T-helper 2 cell treated with Interferon-gamma antibody and Interleukin-4, amounts not matched to agents 100 ng/mL and 5 ng/mL, for 36 hours (primary cell): Measurements from ENCODE around the gene TARP. TPM values are rescaled to one million over a fixed set of nuclear protein-coding genes. Genes with fewer than 3 reads are reported as not detected.

ENCODE experiments used
- intact Hi-C: fragments of 100-400 bp; cut with micrococcal nuclease; formaldehyde crosslinking; loops from one replicate; pipeline ENCODE4 v1.15.1; 2023
- total RNA-seq: library from RNA; stranded (reverse); gene quantifications from 2 replicates; pipeline ENCODE4 v1.2.3, GENCODE V29; 2022

TARP gene

DNA sequence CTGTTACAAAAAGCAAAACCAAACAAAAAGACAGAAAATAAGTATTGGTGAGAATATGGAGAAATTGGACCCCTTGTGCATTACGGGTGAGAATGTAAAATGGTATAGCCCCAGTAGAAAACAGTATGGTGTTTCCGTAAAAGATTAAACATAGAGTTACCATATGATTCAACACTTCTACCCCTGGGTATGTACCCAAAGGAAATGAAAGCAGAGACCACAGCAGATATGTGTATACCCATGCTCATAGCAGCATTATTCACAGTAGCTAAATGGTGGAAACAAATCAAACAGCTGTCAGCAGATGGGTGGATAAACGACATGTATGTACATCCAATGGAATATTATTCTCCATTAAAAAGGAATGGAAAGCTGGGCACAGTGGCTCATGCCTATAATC is 53.0 kb downstream of the TARP start:
- intact Hi-C loops: no loop called here

GRCh38 chr7:38217672-38218071 is 55.8 kb downstream of the TARP start:
- intact Hi-C loops: loop anchor here (5.0 kb wide), 1 partner anchor 40 kb away; the partner anchor contains the start of gene STARD3NL

DNA sequence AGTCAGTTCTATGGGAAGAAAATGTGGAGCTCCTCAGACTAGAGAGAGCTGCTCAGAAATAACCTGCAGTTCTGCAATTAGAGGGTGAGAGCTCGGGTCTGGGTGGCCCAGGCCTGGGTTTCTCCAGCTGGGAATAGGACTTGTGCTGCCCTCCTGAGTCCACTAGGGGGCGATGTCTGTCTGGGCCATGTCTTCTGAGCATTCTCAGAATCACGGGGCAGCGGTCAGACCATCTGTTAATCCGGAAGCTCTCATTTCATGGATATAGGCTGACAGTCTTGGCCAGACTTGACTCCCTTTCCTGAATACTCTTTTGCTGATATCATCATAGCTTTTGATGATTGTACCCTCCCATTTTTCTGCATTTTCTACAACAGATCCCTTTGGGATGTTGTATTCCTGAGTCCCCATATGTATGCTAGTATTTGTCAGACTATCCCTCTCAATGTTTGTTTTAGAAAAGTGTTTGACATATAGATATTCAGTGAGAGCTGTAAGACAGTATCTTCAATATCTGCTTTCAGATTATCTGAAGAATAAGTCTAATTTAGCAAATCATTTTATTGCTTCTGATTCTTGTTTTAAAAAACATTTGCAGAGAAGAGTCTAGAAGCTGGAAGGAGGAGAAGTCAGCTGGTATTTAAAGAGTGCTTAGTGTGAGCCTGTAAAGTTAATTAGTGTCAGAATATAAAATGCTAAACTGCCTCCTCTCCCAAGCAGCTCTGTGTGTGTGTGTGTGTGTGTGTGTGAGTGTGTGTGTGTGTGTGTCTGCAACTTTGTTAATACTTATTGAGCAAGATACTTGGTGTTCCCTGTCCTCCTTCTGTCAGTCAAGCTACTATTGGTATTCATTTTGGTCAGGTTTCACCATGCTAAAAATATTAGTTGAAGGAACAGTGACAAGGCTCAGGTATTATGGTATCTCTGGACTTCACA is 57.4 kb downstream of the TARP start:
- intact Hi-C loops: loop anchor here (1.0 to 5.0 kb wide), 7 partner anchors 17 to 154 kb away; partner anchors contain the start of gene STARD3NL

DNA sequence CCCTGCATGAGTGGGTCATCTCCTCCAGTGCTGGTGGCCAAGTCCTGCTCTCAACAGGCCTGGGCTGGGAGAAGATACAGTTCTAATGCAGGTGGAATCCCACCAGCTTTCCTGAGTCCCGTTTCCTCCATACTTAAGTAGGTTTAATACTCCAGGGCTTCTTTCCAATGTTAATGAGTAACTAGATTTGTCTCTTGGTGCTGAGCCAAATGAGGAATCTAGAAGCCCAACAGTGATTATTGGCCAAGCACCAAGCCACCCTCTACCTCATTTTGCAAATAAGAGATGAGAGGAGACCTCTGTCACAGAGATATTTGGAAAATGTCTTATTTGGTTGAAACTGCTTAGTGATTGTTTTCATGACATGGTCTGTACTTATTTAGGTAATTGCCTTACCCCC is 58.3 kb downstream of the TARP start:
- intact Hi-C loops: loop anchor here (1.0 to 5.0 kb wide), 7 partner anchors 18 to 155 kb away; partner anchors contain the start of gene STARD3NL

DNA sequence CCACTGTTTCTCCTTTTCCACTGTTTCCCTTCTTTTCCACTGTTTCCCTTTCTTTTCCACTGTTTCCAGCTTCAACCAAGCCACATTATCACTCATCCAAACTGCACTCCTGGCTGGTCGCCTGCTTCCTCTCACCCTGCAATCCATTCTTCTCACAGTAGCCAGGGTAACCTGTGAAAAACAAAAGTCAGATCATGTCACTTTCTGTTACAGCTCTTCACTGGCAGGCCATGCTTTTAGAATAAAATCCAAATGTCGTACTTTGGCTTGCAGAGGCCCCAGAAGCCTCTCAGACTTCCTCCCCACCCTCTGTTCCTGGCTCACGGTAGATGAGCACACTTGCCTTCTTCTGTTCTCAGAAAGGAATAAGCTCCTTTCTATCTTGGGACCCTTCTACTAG is 61.5 kb downstream of the TARP start:
- intact Hi-C loops: no loop called here

DNA sequence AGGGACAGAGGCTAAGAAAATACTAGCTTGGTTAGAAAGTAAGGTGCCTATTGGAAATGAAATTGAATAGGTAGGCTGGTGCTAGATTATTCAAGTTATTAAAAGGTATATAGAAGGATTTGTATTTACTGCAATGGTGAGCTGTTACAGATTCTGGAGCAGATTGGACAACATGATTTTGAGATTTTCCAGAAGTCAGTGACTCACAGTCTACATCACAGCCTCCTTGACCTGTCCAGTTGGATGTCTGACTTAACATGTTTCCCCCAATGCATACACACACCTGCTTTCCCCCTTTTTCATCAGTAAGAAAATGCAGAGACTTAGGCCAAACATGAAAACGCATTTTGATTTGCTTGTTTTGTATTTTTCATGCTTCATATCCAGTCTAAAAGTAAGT is 62.0 kb downstream of the TARP start:
- intact Hi-C loops: no loop called here

Other genes with a start within 250 kb of the TARP start
- 29.0 and 30.4 TPM in 2 replicates for gene STARD3NL, start 95.4 kb downstream of the TARP start, total RNA-seq